Body of pancreas (tissue), 4 donors: ENCODE results near the gene COX19.

ENCODE experiments used
- CTCF ChIP-seq, 7 experiments: fragments of 450-650 bp in 4 of 7; fragments of 200-600 bp in 3 of 7; sonication (generic) in 3 of 7; IDR thresholded peaks; one replicate each; pipeline ENCODE4 v1.5.1; 2016 to 2019; ENCODE audit warnings: antibody characterized with exemption in 7 of 7
- POLR2A ChIP-seq, 3 donors: fragments of 450-650 bp; IDR thresholded peaks; one replicate each; pipeline ENCODE4 v1.6.1; 2016; ENCODE audit warnings: antibody characterized with exemption in 3 of 3, mild to moderate bottlenecking in 2 of 3

GRCh38 chr7:1018334-1018695, 43.0 kb upstream of the COX19 start:
- TF ChIP-seq POLR2A (IDR thresholded peaks at IDR 0.05) (no peak), CTCF (IDR thresholded peaks at IDR 0.05) (no peak)
